Caki2 (cell line): ENCODE data around the gene SKA1. TPM values are rescaled to one million over a fixed set of nuclear protein-coding genes. Genes with fewer than 3 reads are reported as not detected.
"Not testable (repeated sequence)": the region's sequence is repeated elsewhere in the genome, so short reads cannot be mapped to it uniquely, and the experiment has no call there.

Experiments
- DNase-seq: peaks from one replicate; pipeline ENCODE4 v3.0.0-alpha.2; 2015; ENCODE audit warnings: low read depth
- in situ Hi-C: cut with HindIII; loops from 2 replicates; pipeline ENCODE4 v1.10.0; 2016; ENCODE audit warnings: low sequenced_read_pairs, low pct_unique_long_range_greater_than_20kb, mixed read lengths
- total RNA-seq: library from RNA; depleted of rRNA; stranded (reverse); fragments of >200 nt; shearing (Covaris generic); gene quantifications from 2 replicates; pipeline ENCODE4 v1.2.3, GENCODE V29; 2014; ENCODE audit warnings: low replicate concordance; rRNA removed

The SKA1 gene
- total RNA-seq, 1 experiment from 2014 or later: 13.3 TPM

- in situ Hi-C loops, DNase-seq: not testable (repeated sequence)
These were observed 42.9 kb downstream of the SKA1 start for GRCh38 chr18:50417705-50418104.

GRCh38 chr18:50418650-50419049, 43.8 kb downstream of the SKA1 start:
- no peak for DNase-seq
- in situ Hi-C loops: no loop called here

- in situ Hi-C loops: no loop called here
- no peak for DNase-seq
These were observed 47.5 kb downstream of the SKA1 start for GRCh38 chr18:50422286-50422898.

GRCh38 chr18:50424877-50425690, 50.2 kb downstream of the SKA1 start:
- peak; percentile 41 for DNase-seq
- in situ Hi-C loops: no loop called here

GRCh38 chr18:50427896-50428295, 53.0 kb downstream of the SKA1 start:
- no peak for DNase-seq
- in situ Hi-C loops: no loop called here

GRCh38 chr18:50428531-50429206, 53.8 kb downstream of the SKA1 start:
- in situ Hi-C loops: no loop called here
- DNase-seq: no peak

GRCh38 chr18:50429207-50429948, 54.5 kb downstream of the SKA1 start:
- in situ Hi-C loops: no loop called here
- DNase-seq: no peak

GRCh38 chr18:50432915-50433314, 58.1 kb downstream of the SKA1 start:
- DNase-seq: no peak
- in situ Hi-C loops: no loop called here

GRCh38 chr18:50436742-50437141, 61.9 kb downstream of the SKA1 start:
- DNase-seq, in situ Hi-C loops: not testable (repeated sequence)

- no peak for DNase-seq
- in situ Hi-C loops: no loop called here
These were observed 64.7 kb downstream of the SKA1 start for GRCh38 chr18:50439460-50440015.

- in situ Hi-C loops: no loop called here
- no peak for DNase-seq
These were observed 66.2 kb downstream of the SKA1 start for GRCh38 chr18:50441016-50441415.

GRCh38 chr18:50441501-50441900, 66.7 kb downstream of the SKA1 start:
- no peak for DNase-seq
- in situ Hi-C loops: no loop called here

Other genes starting within 250 kb of the SKA1 start
- 9.6 and 12.6 TPM in 2 replicates for gene MYO5B, start 179.9 kb upstream of the SKA1 start, total RNA-seq
- 0.64 TPM in 1 of 2 replicates, not detected in the other for gene CFAP53, start 108.6 kb upstream of the SKA1 start, total RNA-seq
- 22.7 and 28.3 TPM in 2 replicates for gene MBD1, start 93.5 kb upstream of the SKA1 start, total RNA-seq
- gene CXXC1, start 87.4 kb upstream of the SKA1 start, total RNA-seq: 32.3 and 33.9 TPM in 2 replicates
- not detected in 2 replicates for gene MAPK4, start 185.0 kb downstream of the SKA1 start, total RNA-seq